SIG-M5 (cell line): ENCODE results near the gene GAPDHS.

Experiments
- DNase-seq: peaks from one replicate; lab custom pipeline; 2025; lab: John Stamatoyannopoulos, UW

Gene GAPDHS

DNA sequence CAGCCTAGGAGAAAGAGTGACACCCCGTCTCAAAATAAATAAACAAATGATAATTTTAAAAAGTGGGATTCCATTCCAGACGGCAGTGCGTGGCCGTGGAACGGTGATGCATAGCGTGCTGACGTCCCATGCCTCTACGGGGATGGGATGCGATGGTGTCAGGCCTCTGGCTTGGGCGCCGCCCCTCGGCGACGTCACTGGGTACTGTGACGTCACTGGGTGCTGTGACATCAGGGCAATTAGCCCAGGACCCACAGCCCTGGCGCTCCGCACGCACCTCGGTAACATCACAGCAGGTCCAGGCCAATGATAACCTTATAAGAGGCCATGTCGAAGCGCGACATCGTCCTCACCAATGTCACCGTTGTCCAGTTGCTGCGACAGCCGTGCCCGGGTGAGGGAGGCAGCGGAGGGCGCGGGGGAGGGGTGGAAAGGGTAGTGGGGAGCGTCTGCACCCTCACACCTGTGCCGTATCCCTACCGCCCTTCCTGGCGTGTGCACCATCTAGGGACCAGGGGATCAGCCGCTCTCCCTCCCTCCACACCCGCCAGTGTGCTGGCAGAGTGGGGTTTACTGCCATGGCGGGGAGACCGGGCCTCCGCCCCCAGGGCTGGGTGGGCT is at the start of gene GAPDHS:
TSS of gene GAPDHS (plus strand) at position 256 of the 621 bp plus-strand sequence. CDS start at position 328, 72 bp downstream.
- no peak for DNase-seq

DNA sequence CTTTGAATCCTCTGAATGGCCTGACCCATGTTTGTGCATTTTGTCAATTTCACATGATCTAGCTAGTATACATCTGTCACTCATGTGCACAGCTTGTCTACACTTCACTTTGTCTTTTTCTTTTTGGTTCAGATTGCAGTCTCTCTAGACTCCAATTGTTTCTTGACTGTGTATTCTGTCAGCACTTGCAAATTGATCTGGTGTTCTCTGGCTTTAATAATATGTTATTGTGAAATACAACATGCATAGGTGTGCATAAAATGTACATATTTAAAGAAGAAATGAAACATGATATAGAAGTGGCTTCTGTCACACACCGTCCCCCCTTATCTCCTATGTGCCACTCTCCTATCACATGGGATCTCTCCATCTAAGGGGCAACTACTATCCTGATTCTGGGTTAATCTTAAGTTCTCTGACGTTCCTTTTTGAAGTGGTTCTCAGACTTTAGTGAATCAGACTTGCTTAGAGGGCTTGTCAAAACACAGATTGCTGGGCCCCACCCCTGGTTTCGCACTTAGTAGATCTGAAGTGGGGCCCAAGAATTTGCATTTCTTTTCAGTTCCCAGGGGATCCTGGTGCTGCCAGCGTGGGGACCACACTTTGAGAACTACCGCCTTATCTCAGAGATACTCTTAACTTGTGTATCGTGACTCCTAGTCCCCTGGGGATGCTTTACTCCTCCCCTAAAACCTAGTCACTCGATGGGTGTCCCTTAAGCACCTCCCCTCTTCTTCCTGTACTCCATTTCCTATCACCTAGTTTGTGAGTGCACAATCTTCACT is 48.8 kb upstream of the GAPDHS start:
- DNase-seq, result no peak

DNA sequence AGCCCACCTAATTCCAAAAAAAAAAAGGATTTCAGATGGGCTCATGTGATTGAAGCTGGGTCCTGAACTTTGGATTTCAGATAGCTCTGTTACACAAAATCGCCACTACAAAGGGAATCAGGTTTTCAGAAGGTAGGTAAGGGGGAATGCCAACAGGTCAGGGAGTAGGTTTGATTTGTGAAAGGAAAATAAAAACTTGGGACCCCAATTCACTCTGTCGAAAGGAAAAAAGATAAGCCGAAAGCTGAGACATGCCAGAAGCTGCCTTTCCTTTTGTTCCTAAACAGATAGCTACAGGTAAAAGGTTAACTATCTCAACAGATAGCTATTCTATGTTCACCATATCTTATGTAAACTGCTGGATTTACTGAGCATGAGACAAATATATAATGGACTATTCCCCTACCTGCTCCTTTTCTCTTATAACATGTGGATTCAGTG is 47.0 kb upstream of the GAPDHS start:
- no peak for DNase-seq

DNA sequence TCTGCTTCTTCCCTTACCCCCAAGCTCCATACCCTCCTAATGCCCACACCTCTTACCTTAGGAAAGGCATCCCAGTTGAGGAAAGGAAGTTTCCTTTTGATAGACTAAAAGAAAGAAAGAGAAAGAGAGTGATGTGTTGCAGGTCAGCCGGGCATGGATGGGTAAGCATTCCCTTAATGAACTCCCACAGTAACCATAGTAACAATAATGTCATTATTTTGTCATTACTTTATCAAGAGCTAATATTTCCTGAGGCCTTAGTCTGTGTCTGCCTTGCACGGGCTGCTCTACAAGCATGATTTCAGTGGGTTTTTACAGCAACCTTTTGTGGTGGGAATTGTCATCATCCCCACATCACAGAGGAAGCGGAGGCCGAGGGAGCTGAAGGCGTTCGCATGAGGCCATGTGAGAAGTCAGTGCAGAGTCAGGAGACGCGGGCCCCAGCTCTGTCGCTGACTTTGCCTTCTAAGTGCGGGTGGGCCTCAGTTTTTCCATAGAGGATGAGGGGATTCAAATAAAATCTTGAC is 45.5 kb upstream of the GAPDHS start:
- no peak for DNase-seq

DNA sequence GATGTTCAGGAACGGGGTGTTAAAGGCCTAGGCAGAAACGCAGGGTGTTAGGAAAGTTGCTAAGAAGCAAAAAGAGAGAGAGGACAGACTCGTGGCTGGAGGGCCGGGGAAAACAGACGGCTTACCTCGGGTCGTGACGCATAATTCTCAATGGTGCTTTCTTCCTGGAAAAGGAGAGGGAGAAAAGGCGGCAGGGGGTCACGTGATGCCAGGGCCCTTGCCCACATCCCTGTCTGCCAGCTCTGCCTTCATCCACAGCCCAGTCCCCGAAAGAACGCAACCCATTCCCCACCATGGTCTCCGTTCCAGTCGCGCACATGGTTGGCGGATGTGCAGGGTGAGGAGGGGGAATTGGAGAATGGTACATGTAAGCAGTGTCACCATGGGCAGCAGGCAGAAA is 44.6 kb upstream of the GAPDHS start:
- DNase-seq, result no peak

DNA sequence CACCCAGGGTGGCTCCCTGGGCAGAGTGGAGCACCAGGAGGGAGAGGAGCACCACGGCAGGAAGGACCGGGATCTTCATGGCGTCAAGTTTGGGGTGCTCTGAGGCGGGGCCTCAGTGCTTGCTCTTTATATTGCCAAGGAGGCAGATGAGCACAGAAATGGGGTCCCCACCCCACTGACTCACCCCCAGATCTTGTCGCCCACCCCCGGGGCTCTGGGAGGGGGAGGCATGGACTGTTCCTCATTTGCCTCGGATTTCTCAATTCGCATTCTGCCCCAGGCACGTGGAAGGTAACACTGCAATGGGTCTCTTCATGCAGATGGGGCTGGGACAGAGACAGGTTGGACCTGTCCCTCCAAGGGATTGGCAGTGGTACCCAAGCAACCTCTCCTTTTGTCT is 42.9 kb upstream of the GAPDHS start, which contains the start of gene KRTDAP:
TSS of gene KRTDAP (minus strand) at position 101 of the 400 bp plus-strand sequence. CDS start at position 79, 22 bp downstream.
- no peak for DNase-seq

DNA sequence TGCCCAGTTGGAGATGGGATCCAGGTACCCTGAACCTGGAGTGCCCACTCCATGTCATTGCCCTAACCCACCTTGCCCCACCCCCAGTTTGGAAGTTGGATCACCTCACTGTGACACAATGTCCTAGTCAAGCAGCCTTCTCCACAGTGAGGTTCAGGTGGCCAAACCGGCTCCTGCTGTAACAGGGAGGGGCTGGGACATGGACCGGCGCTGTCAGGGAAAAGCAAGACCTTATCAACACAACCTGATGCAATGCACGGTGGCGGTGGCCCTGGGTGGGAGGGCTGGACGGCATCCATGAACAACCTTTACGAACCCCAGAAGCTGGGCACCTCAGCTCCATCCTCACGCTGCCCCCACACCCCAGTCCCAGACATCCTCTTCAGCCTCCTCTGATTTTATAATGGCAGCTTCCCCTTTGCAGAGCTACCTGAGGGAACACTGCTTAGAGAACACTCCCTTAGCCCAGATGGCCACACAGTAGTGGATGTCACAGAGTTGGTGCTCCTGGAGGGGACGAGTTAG is 41.4 kb upstream of the GAPDHS start:
- DNase-seq, result no peak

DNA sequence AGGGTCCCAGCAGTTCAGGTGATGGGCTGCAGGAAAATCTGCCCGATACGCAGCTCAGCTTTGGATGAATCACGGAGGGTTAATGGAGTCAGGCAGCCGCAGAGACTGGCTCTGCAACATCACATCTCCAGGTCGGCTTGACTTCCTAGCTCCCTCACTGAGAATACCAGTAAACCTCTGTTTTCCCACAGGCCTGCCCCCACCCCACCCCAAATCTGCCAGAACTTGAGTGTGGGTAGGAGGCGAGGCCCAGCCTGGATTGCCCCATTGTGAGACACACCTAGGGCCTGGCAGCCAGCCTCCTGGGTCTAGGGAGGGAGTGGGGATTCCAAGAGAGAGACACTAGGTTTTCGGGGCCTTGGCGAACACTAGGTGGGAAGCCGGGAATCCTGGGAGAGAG is 39.3 kb upstream of the GAPDHS start:
- no peak for DNase-seq

DNA sequence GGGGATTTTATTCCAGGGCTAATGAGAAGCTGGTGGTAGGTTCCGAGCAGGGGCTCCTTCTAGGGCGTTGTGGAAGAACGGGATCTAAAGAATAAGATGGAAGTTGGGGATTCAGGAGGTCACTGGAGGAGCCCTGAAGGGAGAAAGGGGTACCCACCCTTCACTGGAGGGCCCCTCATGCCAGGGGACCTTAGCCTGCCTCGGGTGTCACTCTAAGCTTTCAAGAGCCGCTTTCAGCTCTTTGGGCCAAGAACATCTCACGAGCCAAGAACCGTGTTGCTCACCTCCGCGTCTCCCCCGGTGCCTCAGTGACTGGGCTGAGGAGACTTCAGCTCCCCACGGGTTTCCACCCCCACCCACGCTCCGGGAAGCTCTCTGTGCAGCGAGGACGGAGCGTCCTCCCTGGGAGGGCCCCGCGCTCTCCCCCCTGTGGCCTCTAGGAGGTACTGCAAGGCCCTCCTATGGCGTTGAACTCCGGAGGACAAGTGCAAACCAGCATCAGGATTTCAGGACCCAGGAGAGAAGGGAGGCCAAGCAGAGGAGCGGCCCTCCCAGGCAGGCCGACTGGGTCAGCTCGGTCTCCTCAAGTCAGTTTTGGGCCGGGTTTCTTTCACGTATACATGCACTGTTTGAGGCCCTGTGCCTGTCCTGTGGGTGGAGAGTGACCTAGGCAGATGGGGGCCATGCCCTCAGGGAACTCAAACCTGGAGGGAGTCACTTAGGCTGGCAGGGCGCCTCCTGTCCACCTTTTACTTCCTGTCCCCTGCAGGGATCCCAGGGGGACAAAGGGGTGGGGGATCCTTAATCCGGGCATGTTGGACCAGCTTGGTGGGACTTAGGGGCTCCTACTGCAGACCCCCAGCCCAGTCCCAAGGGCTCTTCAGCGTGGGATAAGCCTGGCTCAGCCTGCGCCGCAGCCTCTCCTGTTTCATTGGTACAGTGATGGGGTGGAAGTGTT is 37.9 kb upstream of the GAPDHS start:
- DNase-seq, result no peak

DNA sequence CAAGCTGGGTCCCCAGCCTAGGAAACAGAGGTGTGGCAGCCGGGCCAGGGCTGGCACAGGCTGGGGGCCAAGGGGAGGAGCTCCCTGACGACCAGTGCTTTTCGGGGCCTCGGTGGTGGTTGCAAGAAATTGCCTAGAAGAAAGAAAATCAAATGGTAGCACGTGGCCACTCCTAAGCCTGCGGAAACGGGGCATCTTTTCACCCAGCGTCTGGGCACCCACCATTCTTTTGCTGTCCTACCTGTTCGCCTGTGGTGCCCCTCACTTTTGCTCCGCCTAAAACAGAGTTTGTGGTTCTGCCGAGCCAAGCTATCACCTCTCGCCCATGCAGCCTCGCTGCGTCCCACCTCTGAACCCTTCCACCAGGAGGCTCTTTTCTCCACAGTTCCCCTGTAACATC is 35.9 kb upstream of the GAPDHS start:
- no peak for DNase-seq

DNA sequence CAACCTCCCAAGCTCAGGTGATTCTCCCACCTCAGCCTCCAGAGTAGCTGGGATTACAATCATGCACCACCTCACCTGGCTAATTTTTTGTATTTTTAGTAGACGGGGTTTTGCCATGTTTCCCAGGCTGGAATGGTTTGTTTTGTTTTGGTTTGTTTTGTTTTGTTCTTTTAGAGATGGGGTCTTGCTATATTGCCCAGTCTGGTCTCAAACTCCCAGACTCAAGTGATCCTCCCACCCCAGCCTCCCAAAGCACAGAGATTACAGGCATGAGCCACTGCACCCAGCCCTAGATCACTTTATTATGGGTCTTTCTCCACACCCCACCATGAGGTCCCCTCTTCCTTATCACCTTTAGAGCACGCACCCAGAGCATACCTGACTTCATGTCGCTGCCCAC is 35.0 kb upstream of the GAPDHS start:
- DNase-seq, result no peak

DNA sequence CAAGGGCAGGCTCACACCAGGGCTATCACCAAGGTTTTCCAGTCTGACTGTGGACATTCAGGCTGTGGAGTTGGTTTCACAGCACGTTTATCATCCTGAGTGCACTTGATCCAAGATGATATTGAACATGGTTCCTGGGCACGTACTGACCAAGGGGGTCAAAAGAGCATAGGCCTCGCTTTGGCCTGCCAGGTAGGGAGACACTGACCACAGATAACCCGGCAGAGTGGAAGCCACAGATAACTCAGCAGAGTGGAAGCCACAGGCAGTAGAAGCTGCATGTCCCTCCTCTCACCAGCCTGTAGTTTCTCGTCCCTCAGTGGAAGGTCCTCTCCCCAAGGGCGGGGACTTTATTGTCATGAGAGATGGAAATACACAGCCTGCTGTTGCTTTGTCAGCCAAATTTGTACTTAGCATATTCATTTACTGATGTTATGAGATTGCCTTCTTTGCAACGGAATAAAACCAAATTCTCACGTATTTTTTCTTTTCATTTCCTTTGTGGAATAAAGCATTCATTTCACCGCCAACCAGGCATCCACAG is 34.2 kb upstream of the GAPDHS start:
- no peak for DNase-seq

DNA sequence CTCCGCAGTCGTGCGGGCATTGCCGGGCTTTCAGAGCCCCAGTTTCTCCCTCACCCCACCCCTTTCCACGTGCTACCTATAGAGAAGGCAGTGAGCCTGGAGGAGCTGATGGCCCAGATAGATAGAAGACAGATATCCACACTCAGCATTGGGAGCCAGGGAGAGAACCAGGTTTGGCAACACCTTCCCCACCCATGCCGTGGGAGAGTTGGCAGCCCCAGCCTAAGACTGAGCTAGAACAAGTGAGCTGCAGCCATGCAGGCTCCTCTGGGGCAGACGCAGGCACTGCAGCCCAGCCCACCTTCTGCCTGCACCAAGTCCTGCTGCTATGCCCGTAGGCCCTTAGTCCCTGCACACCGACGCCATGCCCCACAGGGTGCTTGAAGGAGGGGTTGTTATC is 32.6 kb upstream of the GAPDHS start:
- no peak for DNase-seq

DNA sequence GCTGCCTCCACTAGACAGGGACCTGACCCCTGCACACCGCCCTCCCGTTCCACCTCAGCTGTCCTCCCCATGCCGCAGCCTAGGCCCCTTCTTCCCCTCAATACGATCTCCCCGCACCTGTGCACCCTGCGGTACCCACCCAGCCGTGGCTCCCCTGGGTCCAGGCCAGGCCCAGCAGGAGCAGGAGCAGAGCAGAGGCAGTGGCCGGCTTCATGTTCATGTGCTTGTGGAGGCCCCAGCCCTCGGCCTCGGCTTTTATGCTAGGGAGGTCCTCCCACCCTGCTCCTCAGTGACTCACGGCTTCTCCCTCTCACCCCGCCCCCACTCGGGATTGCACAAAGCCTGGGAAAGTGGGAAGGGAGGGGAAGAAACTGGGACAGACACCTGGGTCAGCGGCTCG is 31.6 kb upstream of the GAPDHS start:
- no peak for DNase-seq

DNA sequence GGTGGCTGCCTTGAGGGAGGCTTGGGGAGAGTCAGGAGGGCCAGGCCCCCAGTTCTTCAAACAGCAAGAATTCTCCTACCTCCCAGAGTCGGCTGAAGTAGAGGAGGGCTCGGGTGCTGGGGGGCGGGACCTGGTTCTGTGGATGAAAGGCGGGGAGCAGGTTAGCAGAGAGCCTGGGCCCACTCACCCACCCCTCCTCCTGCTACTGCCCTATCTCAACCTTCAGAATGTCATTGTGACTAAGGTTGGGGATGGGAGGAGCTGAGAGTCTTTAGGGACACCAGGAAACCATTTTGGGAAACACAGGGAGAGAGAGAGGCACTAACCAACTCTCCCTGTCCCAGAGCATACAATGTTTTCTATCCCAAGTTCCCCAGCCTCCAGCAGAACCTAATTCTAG is 30.5 kb upstream of the GAPDHS start:
- no peak for DNase-seq

DNA sequence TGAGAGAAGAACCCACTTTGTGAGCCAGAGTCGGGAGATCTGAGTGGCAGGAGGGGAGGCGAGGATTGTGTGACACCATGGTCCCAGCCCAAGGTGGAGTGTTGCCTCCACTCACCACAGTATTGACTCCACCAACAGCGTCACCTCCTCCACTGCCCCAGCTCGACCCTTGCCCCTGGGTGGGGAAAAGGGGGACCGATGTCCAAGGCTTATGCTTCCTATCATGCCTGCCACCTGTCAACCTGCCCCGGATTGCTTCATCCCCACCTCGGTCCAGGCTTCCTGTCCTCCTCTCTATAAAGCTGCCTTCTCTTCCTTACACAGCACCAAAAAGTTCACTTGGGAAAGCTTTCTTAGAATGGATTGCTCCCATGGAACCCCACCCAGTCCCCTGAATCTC is 27.2 kb upstream of the GAPDHS start:
- no peak for DNase-seq

DNA sequence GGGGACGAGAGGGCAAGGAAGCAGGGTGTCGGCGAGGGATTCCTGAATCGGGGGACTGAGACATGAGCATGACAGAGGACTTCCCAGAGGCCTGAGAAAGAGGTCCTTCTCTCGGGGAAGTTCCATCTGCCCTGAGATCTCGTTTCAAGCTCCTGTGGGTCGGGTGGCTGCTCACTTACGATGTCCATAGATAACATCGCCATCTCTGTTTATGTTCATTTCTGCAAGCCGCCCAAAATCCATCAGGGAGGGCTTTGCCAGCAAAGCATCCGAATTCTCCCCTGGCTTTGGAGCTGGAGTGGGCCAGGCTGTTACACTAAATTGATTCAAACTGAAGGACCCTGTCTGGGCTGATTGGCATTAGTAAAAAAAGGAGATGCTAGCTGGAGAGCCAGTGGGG is 25.7 kb upstream of the GAPDHS start:
- no peak for DNase-seq

DNA sequence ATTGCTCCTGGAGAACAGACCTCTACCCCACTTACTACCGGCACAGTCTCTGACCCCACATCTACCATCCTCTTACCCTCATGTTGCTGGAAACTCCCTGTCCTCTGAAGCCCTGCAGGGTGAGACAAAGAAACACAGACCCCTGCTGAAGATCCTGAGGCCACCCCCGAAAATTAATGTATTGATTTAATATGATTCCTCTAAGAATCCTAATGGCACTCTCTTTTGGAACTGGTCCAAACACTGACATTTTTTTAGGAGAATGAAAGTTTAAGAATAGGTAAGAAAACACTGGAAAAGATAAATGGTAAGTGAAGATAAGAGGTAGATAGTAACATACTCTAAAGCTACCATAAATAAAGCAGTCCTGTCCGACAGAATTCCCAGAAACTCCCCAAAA is 25.1 kb upstream of the GAPDHS start:
- DNase-seq, result no peak

DNA sequence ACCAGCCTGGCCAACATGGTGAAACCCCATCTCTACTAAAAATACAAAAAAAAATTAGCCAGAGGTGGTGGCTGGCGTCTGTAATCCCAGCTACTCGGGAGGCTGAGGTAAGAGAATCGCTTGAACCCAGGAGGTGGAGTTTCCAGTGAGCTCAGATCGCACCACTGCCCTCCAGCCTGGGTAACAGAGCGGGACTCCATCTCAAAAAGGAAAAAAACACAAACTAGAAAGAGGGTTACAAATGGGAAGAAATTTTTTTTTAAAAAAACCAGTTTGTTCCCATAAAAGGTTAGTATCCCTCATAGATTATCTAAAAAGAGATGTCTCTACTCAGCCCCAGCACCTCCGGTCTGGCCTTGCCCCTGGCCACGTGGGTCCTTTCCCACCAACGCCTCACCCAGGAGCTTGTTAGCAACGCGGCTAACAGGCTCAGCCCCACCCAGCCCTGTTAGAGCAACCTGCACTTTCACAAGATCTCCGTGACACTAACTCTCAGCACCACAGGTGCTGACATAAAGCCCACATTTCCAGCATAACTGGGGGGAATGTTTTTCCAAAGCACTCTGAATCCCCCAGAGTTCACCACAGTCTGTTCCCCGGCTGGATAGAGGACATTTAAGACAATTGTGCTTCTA is 24.1 kb upstream of the GAPDHS start:
- no peak for DNase-seq

DNA sequence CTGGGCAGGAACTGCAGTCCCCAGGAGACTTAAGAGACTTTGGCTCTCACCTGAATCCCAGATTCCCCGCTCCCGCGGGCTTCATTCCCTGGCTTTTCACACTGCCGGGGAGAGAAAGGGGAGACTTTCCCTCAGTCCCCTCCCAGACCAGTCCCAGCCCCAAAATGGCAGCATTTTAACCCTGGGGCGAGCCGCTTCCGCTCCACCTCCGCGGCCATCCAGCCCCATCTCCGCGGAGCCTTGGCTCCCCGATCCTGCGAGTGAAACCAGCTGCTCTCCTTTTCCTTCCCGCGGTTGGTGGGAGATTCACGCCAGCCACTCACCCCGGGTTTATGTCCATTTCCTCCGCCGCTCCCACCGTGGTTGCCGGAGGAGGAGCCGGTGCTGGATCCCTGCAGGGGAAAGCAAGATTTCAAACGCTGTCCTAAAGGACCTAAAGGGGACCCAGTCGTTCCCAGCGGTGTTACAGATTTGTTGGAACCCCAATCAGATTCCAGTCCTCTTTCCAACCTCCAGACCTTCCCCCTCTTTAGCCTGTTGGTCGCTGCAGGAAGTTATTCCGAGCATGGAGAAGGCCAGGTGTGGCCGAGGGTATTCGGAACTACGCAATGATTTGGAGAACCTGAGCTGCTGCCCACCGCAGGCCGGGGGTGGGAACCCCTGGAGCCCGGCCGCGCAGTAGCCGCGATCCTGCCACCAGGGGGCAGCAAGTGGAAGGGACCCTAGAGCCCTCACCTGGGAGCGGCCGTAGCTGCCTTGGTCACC is 23.2 kb upstream of the GAPDHS start:
- no peak for DNase-seq

DNA sequence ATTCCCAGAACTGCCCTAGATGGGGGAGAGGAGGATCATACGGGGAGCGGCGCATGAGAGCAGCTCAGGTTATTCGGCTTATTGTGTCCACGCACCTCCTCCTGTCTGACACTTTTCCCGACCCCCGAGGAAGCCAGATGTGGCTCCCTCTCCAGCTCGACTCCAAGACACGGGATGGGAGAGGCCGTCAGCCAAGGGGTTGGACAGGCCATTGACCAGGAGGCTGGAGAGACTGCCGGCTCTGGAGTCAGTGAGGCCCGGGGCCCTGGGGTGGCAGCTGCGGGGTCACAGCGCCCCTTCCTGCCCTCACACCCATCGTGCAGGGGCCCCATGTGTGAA is 22.7 kb upstream of the GAPDHS start:
- DNase-seq, result no peak
